Epithelial cell of prostate (primary cell): ENCODE results near the gene ANKRD35.
"Not testable (repeated sequence)": the region's sequence is repeated elsewhere in the genome, so short reads cannot be mapped to it uniquely, and the experiment has no call there.

ENCODE experiments used
- DNase-seq: peaks from one replicate; pipeline ENCODE4 v3.0.0-alpha.2; 2011; ENCODE audit warnings: low read depth, low spot score
- H3K27ac ChIP-seq: fragments of 450-650 bp; 2 replicates; pipeline ENCODE4 v1.5.1; 2017; ENCODE audit warnings: mild to moderate bottlenecking

Gene ANKRD35

GRCh38 chr1:145885738-145886287 lies at the start of gene ANKRD35:
TSS of gene ANKRD35 (minus strand) at chr1:145885866. CDS start at chr1:145885758, 108 bp downstream.
- no peak within 1 kb of the TSS for H3K27ac ChIP-seq
- DNase-seq, result no peak

DNA sequence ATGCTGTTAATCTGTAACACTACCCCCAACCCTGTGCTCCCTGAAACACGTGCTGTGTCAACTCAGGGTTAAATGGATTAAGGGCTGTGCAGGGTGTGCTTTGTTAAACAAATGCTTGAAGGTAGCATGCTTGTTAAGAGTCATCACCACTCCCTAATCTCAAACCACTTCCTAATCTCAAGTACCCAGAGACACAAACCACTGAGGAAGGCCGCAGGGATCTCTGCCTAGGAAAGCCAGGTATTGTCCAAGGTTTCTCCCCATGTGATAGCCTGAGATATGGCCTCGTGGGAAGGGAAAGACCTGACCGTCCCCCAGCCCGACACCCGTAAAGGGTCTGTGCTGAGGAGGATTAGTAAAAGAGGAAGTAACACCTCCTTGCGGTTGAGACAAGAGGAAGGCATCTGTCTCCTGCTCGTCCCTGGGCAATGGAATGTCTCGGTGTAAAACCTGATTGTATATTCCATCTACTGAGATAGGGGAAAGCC lies 46.9 kb upstream of the ANKRD35 start:
- not testable (repeated sequence) for H3K27ac ChIP-seq

DNA sequence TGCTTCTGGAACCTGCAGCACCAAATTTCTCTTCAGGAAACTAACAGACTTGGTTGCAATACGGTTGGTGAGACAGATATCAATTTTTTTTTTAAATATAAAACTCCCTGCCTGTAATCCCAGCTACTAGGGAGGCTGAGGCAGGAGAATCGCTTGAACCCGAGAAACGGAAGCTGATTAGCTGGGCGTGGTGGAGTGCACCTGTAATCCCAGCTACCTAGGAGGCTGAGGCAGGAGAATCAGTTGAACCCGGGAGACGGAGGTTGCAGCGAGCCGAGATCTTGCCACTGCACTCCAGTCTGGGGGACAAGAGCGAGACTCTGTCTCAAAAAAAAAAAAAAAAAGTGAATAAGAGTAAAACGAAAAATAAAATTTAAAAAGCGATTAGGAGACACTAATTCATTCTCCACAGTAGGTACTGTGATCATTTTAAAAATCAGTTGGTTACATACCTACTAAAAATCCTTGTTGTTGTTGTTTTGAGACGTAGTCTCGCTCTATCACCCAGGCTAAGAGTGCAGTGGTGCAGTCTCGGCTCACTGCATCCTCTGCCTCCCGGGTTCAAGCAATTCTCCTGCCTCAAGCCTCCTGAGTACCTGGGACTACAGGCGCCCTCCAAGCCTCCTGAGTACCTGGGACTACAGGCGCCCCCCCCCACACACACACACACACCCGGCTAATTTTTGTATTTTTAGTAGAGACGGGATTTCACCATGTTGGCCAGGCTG lies 42.4 kb upstream of the ANKRD35 start:
- peak overlapping the region; percentile 78 for H3K27ac ChIP-seq
- DNase-seq, result no peak

More for the DNA sequence above, 46.9 kb upstream of the ANKRD35 start:
- DNase-seq, result not testable (repeated sequence)

GRCh38 chr1:145927063-145927886 lies 41.6 kb upstream of the ANKRD35 start, which contains the start of gene RBM8A:
TSS of gene RBM8A (minus strand) at chr1:145927484. CDS start at chr1:145927426, 58 bp downstream.
- DNase-seq, result peak; percentile 92
- H3K27ac ChIP-seq, result peak within 1 kb of the TSS; percentile 78

- DNase-seq, result no peak
- H3K27ac ChIP-seq, result peak overlapping the region; percentile 78
Measured at GRCh38 chr1:145926686-145927062, 41.0 kb upstream of the ANKRD35 start.

- DNase-seq, result no peak
- H3K27ac ChIP-seq, result peak overlapping the region; percentile 18
Measured at GRCh38 chr1:145922266-145922665, 36.6 kb upstream of the ANKRD35 start.

DNA sequence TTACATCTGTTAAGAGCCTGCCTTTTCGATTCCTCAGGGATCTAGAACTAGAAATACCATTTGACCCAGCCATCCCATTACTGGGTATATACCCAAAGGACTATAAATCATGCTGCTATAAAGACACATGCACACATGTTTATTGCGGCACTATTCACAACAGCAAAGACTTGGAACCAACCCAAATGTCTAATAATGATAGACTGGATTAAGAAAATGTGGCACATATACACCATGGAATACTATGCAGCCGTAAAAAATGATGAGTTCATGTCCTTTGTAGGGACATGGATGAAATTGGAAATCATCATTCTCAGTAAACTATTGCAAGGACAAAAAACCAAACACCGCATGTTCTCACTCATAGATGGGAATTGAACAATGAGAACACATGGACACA lies 34.6 kb upstream of the ANKRD35 start:
- not testable (repeated sequence) for DNase-seq, H3K27ac ChIP-seq

GRCh38 chr1:145918992-145919939 lies 33.6 kb upstream of the ANKRD35 start:
- H3K27ac ChIP-seq, result peak overlapping the region; percentile 82
- DNase-seq, result no peak

DNA sequence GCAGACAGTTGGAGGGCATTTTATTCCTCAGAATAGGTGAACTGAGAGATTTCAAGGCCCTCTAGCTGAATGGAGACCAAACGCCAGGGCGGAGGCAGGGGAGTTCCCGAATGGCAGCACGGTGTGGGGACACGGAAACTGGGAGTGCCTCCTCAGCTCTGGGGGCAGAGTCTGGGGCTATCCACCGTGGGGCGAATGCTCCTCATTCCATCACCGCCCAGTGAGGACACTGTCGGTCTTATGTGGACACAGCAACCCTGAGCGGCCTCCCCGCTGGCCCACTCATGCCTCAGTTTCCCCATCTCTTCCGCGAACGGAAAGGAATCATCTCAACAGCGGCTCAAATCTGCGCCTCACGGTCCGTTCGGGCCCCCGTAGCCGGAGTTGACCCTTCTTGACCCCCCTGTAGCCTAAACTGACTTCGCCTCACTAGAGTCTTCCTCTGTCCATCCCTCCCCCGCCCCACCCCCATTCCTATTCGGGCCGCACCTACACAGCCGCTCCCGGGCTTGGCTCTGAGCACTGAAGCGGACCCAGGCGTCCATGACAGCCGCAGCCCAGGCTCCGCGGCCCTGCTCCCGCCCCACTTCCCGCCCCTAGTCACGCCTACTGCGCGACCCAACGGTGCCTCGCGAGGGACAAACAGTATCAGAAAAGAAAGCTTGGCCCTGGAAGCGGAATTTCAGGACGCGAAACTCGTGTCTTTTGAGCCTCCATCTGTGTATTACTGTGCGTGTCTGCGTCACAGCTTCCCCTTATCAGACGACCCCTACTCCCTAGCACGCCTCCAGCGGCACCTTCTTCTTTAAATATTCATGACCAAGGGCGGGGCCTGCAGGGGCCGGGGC lies 32.7 kb upstream of the ANKRD35 start, which contains the start of gene PEX11B:
TSS of gene PEX11B (minus strand) at position 574 of the 848 bp plus-strand sequence. CDS start at position 545, 29 bp downstream.
- H3K27ac ChIP-seq, result peak within 1 kb of the TSS; percentile 82
- DNase-seq, result peak; percentile 65

DNA sequence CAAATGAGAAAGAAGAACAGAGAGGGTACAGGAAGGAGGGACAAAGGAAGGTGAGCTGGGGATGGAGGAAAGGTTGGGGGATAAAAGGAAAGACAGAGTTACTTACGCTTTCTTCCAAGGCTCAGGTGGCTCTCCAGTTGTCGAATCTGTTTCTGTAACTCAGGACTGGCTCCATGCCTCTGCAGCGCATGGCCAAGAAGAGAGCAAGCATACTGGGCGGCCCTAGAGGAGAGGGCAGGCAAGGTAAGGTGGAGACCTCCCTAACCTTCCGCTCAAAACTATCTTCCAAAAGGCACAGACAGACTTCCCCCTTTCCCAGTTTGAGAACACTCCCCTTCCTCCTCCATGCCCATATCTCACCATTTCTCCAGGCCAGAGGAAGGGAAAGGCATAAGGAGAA lies 31.9 kb upstream of the ANKRD35 start:
- H3K27ac ChIP-seq, result peak overlapping the region; percentile 82
- DNase-seq, result no peak

GRCh38 chr1:145916745-145917144 lies 31.1 kb upstream of the ANKRD35 start:
- H3K27ac ChIP-seq, result no peak overlapping the region
- DNase-seq, result no peak

- no peak overlapping the region for H3K27ac ChIP-seq
- no peak for DNase-seq
Measured at GRCh38 chr1:145912128-145912641, 26.5 kb upstream of the ANKRD35 start.

GRCh38 chr1:145908653-145909052 lies 23.0 kb upstream of the ANKRD35 start:
- no peak for DNase-seq
- no peak overlapping the region for H3K27ac ChIP-seq

DNA sequence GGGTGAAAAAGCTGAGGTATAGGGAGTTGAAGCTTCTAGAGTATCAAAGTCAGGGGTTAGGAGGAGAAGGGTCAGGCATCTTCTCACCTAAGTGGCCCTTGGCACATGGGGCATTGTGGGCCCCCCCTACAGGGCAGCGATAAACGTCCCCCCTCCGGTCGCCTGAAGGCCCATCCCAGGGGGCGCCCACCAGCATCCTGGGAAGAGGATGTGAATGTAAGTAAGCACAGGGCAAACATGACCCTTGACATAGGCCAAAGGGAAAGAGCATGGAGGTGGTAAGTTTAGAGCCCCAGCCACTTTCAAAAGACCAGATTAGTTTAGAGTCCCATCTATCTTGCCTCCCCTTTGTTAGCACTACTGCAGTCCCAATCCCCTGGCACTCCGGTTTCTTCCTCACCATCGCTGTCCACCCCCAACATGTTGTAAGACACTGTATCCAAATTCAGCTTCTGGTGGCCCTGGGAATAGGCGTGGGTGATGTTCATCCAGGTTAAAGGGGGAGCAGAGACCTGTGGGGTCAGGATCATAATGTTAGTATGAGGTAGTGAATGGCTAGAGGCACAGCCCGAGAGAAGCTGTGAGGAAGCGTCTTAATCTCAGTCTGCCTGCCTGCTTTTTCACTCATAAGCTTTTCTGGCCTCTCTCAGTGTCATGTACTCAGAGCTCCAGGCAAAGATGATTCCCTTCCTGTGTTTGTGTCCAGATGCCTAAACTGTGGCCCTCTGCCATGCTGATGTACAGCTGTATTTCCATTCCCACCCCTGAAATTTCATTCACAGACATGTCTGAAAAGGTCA lies 21.5 kb upstream of the ANKRD35 start:
- DNase-seq, result no peak
- no peak overlapping the region for H3K27ac ChIP-seq

DNA sequence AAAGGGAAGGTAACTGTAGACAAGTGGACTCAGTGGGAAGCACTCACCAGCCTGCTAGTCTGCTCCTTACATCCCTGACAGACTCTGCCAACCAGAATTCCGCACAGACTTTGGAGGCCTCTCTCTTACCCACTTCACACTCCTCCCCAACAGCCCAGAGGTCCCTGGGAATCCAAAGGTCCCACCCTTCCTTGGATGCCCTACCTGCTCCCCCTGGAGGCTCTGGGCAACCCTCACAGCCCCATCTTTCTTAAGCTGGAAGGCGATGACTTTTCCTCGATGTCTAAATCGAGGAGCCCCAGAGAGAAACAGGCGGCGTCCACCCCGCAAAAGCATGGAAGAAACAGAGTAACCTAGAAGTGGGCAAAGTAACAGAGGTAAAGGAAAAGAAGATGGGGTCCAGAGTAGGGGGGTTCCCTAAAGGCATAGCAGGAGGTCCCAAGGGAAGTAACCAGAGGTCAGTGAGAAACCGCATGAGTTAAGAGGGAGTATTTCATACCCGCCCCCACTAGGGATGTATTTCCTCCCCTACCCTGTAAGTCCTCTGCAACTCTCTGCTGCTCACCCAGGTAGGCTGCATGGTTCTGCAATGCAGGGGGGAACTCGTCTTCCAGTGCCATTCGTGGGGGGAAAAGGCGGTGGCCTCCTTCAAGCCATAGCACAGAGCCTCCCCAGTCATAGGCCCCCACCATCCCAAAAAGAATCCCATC lies 15.8 kb upstream of the ANKRD35 start:
- no peak for DNase-seq

GRCh38 chr1:145898756-145899155 lies 13.1 kb upstream of the ANKRD35 start:
- no peak for DNase-seq
- H3K27ac ChIP-seq, result no peak overlapping the region

More for the DNA sequence above, 15.8 kb upstream of the ANKRD35 start:
- no peak overlapping the region for H3K27ac ChIP-seq

- H3K27ac ChIP-seq, result no peak overlapping the region
- no peak for DNase-seq
Measured at GRCh38 chr1:145897969-145898368, 12.3 kb upstream of the ANKRD35 start.
